Measurements from ENCODE around the gene OGFOD3.
"Not testable (repeated sequence)": the region's sequence is repeated elsewhere in the genome, so short reads cannot be mapped to it uniquely, and the experiment has no call there.

OGFOD3 gene

GRCh38 chr17:82458179-82458884 is 39.9 kb upstream of the OGFOD3 start, which contains the start of gene NARF:
Gene NARF, plus strand, starts transcription at chr17:82458741. Its CDS starts 63 bp downstream, at chr17:82458804.
- peak; percentile 80 for TF ChIP-seq TAF1 (IDR thresholded peaks at IDR 0.05; ENCODE audit: low read depth, low read length)
- TF ChIP-seq POLR2A (IDR thresholded peaks at IDR 0.05; ENCODE audit: low read depth, low read length) = peak; percentile 78
- TF ChIP-seq POLR2AphosphoS5 (IDR thresholded peaks at IDR 0.05; ENCODE audit: low read depth, low read length) = peak; percentile 81
- peak; percentile 10 for TF ChIP-seq PAX5 (IDR thresholded peaks at IDR 0.05; ENCODE audit: insufficient read depth, low read length, severe bottlenecking)
- no peak for TF ChIP-seq POU2F2 (IDR thresholded peaks at IDR 0.05; ENCODE audit: low read depth, low read length)
- FAIRE-seq (peak; percentile 98), DNase-seq (ENCODE audit: insufficient read length, low spot score) (peak; percentile 99)

GRCh38 chr17:82457929-82458178 is 39.5 kb upstream of the OGFOD3 start:
- TF ChIP-seq POLR2AphosphoS5 (IDR thresholded peaks at IDR 0.05; ENCODE audit: low read depth, low read length) (no peak), POU2F2 (IDR thresholded peaks at IDR 0.05; ENCODE audit: low read depth, low read length) (no peak), SPI1 (IDR thresholded peaks at IDR 0.05; ENCODE audit: low read depth, low read length) (no peak), POLR2A (IDR thresholded peaks at IDR 0.05; ENCODE audit: low read depth, low read length) (no peak)
- DNase-seq (ENCODE audit: insufficient read length, low spot score) = no peak
- no peak for FAIRE-seq

GRCh38 chr17:82457073-82457928 is 38.9 kb upstream of the OGFOD3 start:
- no peak for DNase-seq (ENCODE audit: insufficient read length, low spot score)
- FAIRE-seq = peak; percentile 26
- TF ChIP-seq POU2F2 (IDR thresholded peaks at IDR 0.05; ENCODE audit: low read depth, low read length) (no peak), PAX5 (IDR thresholded peaks at IDR 0.05; ENCODE audit: insufficient read depth, low read length, severe bottlenecking) (no peak), POLR2AphosphoS5 (IDR thresholded peaks at IDR 0.05; ENCODE audit: low read depth, low read length) (no peak)

GRCh38 chr17:82453706-82454105 is 35.3 kb upstream of the OGFOD3 start:
- not testable (repeated sequence) for DNase-seq (ENCODE audit: insufficient read length, low spot score); FAIRE-seq

GRCh38 chr17:82453151-82453550 is 34.8 kb upstream of the OGFOD3 start:
- not testable (repeated sequence) for DNase-seq (ENCODE audit: insufficient read length, low spot score)

GRCh38 chr17:82452162-82452561 is 33.8 kb upstream of the OGFOD3 start:
- TF ChIP-seq PAX5 (IDR thresholded peaks at IDR 0.05; ENCODE audit: insufficient read depth, low read length, severe bottlenecking) (no peak), POLR2A (IDR thresholded peaks at IDR 0.05; ENCODE audit: low read depth, low read length) (no peak), POLR2AphosphoS5 (IDR thresholded peaks at IDR 0.05; ENCODE audit: low read depth, low read length) (no peak), TAF1 (IDR thresholded peaks at IDR 0.05; ENCODE audit: low read depth, low read length) (no peak), POU2F2 (IDR thresholded peaks at IDR 0.05; ENCODE audit: low read depth, low read length) (no peak), SPI1 (IDR thresholded peaks at IDR 0.05; ENCODE audit: low read depth, low read length) (no peak)
- FAIRE-seq = no peak

More at GRCh38 chr17:82453151-82453550, 34.8 kb upstream of the OGFOD3 start:
- not testable (repeated sequence) for FAIRE-seq

GRCh38 chr17:82450357-82451106 is 32.1 kb upstream of the OGFOD3 start, which contains the start of gene CYBC1:
Gene CYBC1, minus strand, starts transcription at chr17:82450752. Its CDS starts 1,498 bp downstream, at chr17:82449254.
- DNase-seq (ENCODE audit: insufficient read length, low spot score) (peak; percentile 82), FAIRE-seq (peak; percentile 38)
- TF ChIP-seq POU2F2 (IDR thresholded peaks at IDR 0.05; ENCODE audit: low read depth, low read length) (no peak), POLR2A (IDR thresholded peaks at IDR 0.05; ENCODE audit: low read depth, low read length) (peak; percentile 57; the same call in 1 of the 2 replicates), TAF1 (IDR thresholded peaks at IDR 0.05; ENCODE audit: low read depth, low read length) (peak; percentile 56), SPI1 (IDR thresholded peaks at IDR 0.05; ENCODE audit: low read depth, low read length) (peak; percentile 31), PAX5 (IDR thresholded peaks at IDR 0.05; ENCODE audit: insufficient read depth, low read length, severe bottlenecking) (no peak), POLR2AphosphoS5 (IDR thresholded peaks at IDR 0.05; ENCODE audit: low read depth, low read length) (peak; percentile 89)

More at GRCh38 chr17:82452162-82452561, 33.8 kb upstream of the OGFOD3 start:
- no peak for DNase-seq (ENCODE audit: insufficient read length, low spot score)

- TF ChIP-seq TAF1 (IDR thresholded peaks at IDR 0.05; ENCODE audit: low read depth, low read length) (no peak), POU2F2 (IDR thresholded peaks at IDR 0.05; ENCODE audit: low read depth, low read length) (no peak), POLR2AphosphoS5 (IDR thresholded peaks at IDR 0.05; ENCODE audit: low read depth, low read length) (no peak), PAX5 (IDR thresholded peaks at IDR 0.05; ENCODE audit: insufficient read depth, low read length, severe bottlenecking) (no peak), SPI1 (IDR thresholded peaks at IDR 0.05; ENCODE audit: low read depth, low read length) (no peak), POLR2A (IDR thresholded peaks at IDR 0.05; ENCODE audit: low read depth, low read length) (no peak; the same call in 1 of the 2 replicates)
- FAIRE-seq = no peak
- no peak for DNase-seq (ENCODE audit: insufficient read length, low spot score)
Observed at GRCh38 chr17:82449883-82450356, 31.5 kb upstream of the OGFOD3 start.

GRCh38 chr17:82449131-82449882 is 30.9 kb upstream of the OGFOD3 start:
- DNase-seq (ENCODE audit: insufficient read length, low spot score) (peak; percentile 66), FAIRE-seq (peak; percentile 95)
- peak; percentile 95 for TF ChIP-seq POLR2A (IDR thresholded peaks at IDR 0.05; ENCODE audit: low read depth, low read length)
- TF ChIP-seq SPI1 (IDR thresholded peaks at IDR 0.05; ENCODE audit: low read depth, low read length) = peak; percentile 99
- TF ChIP-seq POU2F2 (IDR thresholded peaks at IDR 0.05; ENCODE audit: low read depth, low read length) = 0 out of 2 replicates have a peak, but pooled peaks have one; percentile 80
- TF ChIP-seq POLR2AphosphoS5 (IDR thresholded peaks at IDR 0.05; ENCODE audit: low read depth, low read length) = peak; percentile 89; the same call in 1 of the 2 replicates
- TF ChIP-seq PAX5 (IDR thresholded peaks at IDR 0.05; ENCODE audit: insufficient read depth, low read length, severe bottlenecking) = no peak
- TF ChIP-seq TAF1 (IDR thresholded peaks at IDR 0.05; ENCODE audit: low read depth, low read length) = peak; percentile 81

All from GM12891 (cell line).